KMS-11 (cell line): Measurements from ENCODE around the gene KCNJ10.

Experiments
- H2AFZ ChIP-seq: fragments of 200-600 bp; sonication (generic); 2 replicates; pipeline ENCODE4 v1.6.1; 2016; ENCODE audit warnings: antibody characterized with exemption, mixed run types, low read depth
- H3K27ac ChIP-seq: fragments of 200-600 bp; sonication (generic); 2 replicates; pipeline ENCODE4 v1.6.1; 2016; ENCODE audit warnings: mild to moderate bottlenecking, mixed run types
- H3K27me3 ChIP-seq: fragments of 200-600 bp; sonication (generic); 2 replicates; pipeline ENCODE4 v1.6.1; 2017; ENCODE audit warnings: mild to moderate bottlenecking, low read depth, mixed run types, moderate library complexity; ENCODE audit not compliant: insufficient read depth
- H3K36me3 ChIP-seq: fragments of 200-600 bp; sonication (generic); 2 replicates; pipeline ENCODE4 v1.6.1; 2017; ENCODE audit warnings: mild to moderate bottlenecking, mixed run types; ENCODE audit not compliant: insufficient read depth
- H3K4me1 ChIP-seq: fragments of 200-600 bp; sonication (generic); 2 replicates; pipeline ENCODE4 v1.6.1; 2016; ENCODE audit warnings: mild to moderate bottlenecking, low read depth, mixed run types; ENCODE audit not compliant: poor library complexity, severe bottlenecking
- H3K4me2 ChIP-seq: fragments of 200-600 bp; sonication (generic); 2 replicates; pipeline ENCODE4 v1.7.0; 2016; ENCODE audit warnings: mild to moderate bottlenecking, mixed run types
- H3K4me3 ChIP-seq: fragments of 200-600 bp; sonication (generic); IDR thresholded peaks from 2 replicates; pipeline ENCODE4 v1.6.1; 2017; ENCODE audit warnings: low read depth, low read length, mixed read lengths; ENCODE audit not compliant: insufficient read depth
- H3K79me2 ChIP-seq: fragments of 200-600 bp; sonication (generic); 2 replicates; pipeline ENCODE4 v1.6.1; 2016; ENCODE audit warnings: low read depth, mixed run types; ENCODE audit not compliant: insufficient read depth
- H3K9ac ChIP-seq: fragments of 200-600 bp; sonication (generic); 2 replicates; pipeline ENCODE4 v1.6.1; 2016; ENCODE audit warnings: mild to moderate bottlenecking, mixed run types
- H4K20me1 ChIP-seq: fragments of 200-600 bp; sonication (generic); 2 replicates; pipeline ENCODE4 v1.6.1; 2016; ENCODE audit warnings: mild to moderate bottlenecking, mixed run types; ENCODE audit not compliant: insufficient read depth
- TF ChIP-seq, protein P1 (sequence below): fragments of 200-600 bp; sonication (generic); conservative IDR thresholded peaks from 2 replicates; pipeline ENCODE4 v1.6.1; 2017; ENCODE audit warnings: low read depth, mild to moderate bottlenecking, antibody characterized with exemption, low read length, moderate library complexity, mixed read lengths

The KCNJ10 gene

DNA sequence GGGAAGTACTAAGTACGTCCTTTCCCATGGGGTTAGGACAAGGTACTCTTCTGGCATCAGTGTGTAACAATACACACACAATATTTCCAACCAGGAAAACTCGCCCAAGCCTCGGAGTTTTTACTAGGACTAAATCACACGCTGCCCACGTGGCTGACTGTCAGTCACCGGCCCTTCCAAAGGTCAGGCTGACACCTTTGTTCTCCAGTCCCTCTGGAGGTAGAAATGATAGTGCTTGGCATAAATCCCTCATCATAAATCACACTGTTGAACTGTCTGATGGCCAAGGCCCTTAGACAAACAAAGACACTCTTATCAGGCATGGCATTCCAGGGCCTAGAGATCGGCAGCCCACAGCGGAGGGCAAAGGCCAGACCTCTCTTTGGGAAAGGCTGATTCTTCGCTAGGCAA, 99.0 kb downstream of the KCNJ10 start:
- H3K79me2 ChIP-seq, result no peaks in the 10 kb centered on the region
- no peak overlapping the region for H3K4me3 ChIP-seq
- no peaks in the 10 kb centered on the region for H3K27me3 ChIP-seq
- TF ChIP-seq, protein P1, sequence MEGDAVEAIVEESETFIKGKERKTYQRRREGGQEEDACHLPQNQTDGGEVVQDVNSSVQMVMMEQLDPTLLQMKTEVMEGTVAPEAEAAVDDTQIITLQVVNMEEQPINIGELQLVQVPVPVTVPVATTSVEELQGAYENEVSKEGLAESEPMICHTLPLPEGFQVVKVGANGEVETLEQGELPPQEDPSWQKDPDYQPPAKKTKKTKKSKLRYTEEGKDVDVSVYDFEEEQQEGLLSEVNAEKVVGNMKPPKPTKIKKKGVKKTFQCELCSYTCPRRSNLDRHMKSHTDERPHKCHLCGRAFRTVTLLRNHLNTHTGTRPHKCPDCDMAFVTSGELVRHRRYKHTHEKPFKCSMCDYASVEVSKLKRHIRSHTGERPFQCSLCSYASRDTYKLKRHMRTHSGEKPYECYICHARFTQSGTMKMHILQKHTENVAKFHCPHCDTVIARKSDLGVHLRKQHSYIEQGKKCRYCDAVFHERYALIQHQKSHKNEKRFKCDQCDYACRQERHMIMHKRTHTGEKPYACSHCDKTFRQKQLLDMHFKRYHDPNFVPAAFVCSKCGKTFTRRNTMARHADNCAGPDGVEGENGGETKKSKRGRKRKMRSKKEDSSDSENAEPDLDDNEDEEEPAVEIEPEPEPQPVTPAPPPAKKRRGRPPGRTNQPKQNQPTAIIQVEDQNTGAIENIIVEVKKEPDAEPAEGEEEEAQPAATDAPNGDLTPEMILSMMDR, result no peak
- no peaks in the 10 kb centered on the region for H3K36me3 ChIP-seq
- no peaks in the 10 kb centered on the region for H3K4me1 ChIP-seq
- H2AFZ ChIP-seq, result no peak overlapping the region
- H4K20me1 ChIP-seq, result no peaks in the 10 kb centered on the region
- H3K27ac ChIP-seq, result no peak overlapping the region
- H3K4me2 ChIP-seq, result no peak overlapping the region
- H3K9ac ChIP-seq, result no peak overlapping the region

DNA sequence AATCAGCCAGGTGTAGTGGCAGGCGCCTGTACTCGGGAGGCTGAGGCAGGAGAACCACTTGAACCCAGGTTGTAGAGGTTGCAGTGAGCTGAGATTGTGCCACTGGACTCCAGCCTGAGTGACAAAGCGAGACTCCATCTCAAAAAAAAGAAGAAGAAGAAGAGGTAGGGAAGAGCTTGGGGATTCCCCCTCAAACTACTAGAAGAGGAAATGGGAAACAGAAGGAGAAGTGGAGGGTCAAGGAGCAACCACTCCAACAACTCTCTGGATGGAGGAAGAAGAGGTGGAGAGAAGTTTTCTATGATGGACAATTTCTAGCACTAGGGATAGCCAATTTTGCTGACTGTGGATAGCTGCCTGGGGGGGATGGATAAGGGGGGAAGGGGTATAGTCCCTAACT, 101.1 kb downstream of the KCNJ10 start:
- Histone ChIP-seq H3K9ac (no peak overlapping the region), H3K36me3 (no peaks in the 10 kb centered on the region), H3K27ac (no peak overlapping the region), H3K27me3 (no peaks in the 10 kb centered on the region), H3K79me2 (no peaks in the 10 kb centered on the region), H4K20me1 (no peaks in the 10 kb centered on the region), H2AFZ (no peak overlapping the region), H3K4me2 (no peak overlapping the region), H3K4me1 (no peaks in the 10 kb centered on the region), H3K4me3 (no peak overlapping the region)
- TF ChIP-seq, protein P1, result no peak

DNA sequence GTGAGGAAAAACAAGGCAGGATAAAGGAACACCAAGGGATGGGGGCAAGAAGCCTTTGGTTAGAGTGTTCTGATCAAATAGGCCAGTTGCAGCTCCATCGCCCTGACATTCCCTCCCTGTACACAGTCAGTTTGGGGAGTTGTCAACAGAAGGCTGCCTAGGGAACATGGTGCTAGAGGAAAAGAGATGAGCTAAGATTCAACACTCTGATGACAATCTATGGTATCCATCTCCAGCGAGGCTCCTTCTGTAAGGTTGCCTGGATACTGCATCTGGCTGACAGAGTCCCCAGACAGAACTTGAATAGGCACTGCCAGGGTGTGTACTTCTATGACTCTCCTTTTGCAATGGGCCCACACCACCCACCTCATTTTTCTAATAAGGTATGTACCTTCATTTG, 104.7 kb downstream of the KCNJ10 start:
- no peak overlapping the region for H2AFZ ChIP-seq
- no peak overlapping the region for H3K27ac ChIP-seq
- H3K4me3 ChIP-seq, result no peak overlapping the region
- no peaks in the 10 kb centered on the region for H3K27me3 ChIP-seq
- H4K20me1 ChIP-seq, result no peaks in the 10 kb centered on the region
- no peaks in the 10 kb centered on the region for H3K79me2 ChIP-seq
- no peak overlapping the region for H3K4me2 ChIP-seq
- TF ChIP-seq, protein P1, result no peak
- H3K9ac ChIP-seq, result no peak overlapping the region
- H3K4me1 ChIP-seq, result no peaks in the 10 kb centered on the region
- H3K36me3 ChIP-seq, result no peaks in the 10 kb centered on the region

DNA sequence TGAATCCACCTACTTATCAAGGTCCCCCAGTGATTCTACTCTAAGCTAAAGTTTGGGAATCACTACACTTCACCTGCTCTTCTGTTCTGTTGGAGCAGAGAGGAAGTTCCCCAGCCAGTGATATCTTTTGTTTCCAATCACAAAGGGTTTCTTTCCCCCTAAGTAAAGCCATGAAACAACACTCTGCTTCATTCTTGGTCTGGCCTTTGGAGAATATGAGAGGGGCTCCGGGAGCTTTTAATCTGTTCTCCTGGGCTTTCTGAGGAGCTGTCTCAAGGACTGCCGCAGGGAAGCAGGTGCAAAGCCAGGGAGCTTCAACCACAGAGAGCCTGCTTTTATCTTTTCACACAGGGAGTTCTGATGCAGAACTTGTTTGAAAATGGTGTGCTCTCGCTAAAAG, 105.8 kb downstream of the KCNJ10 start:
- Histone ChIP-seq H3K9ac (no peak overlapping the region), H2AFZ (no peak overlapping the region), H4K20me1 (no peaks in the 10 kb centered on the region), H3K27me3 (no peaks in the 10 kb centered on the region), H3K4me2 (no peak overlapping the region), H3K27ac (no peak overlapping the region), H3K79me2 (no peaks in the 10 kb centered on the region), H3K36me3 (no peaks in the 10 kb centered on the region), H3K4me1 (no peaks in the 10 kb centered on the region), H3K4me3 (no peak overlapping the region)
- TF ChIP-seq, protein P1, result no peak
